DMS153 treated with DMSO at 0.1 percent for 48 hours (cell line): ENCODE data around the gene CPEB3.
"Not testable (repeated sequence)": the region's sequence is repeated elsewhere in the genome, so short reads cannot be mapped to it uniquely, and the experiment has no call there.

Experiments
- DNase-seq: peaks from one replicate; lab custom pipeline; 2025; ENCODE audit not compliant: unreplicated experiment; lab: John Stamatoyannopoulos, UW

The CPEB3 gene

GRCh38 chr10:92149261-92149660, 141.6 kb downstream of the CPEB3 start:
- no peak for DNase-seq

DNA sequence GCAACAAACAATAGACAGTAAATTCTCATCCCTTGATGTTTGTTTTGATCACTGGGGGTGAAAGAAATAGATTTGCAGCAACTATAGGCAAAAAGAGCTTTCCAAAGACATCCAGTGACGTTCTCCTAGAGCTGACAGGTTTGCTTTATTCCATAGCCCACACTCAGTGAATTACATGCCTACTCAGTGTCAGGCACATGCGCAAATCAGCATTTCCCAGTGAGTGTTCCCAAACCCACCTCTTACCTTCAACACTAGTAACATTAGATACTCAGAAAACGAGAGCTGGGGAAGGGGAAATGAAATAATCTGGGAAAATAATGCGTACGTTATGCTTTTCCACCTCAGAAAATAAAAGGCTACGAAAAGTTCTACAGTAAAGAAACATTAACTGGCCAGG, 144.1 kb downstream of the CPEB3 start:
- DNase-seq = no peak

GRCh38 chr10:92146107-92146506, 144.8 kb downstream of the CPEB3 start:
- no peak for DNase-seq

GRCh38 chr10:92142949-92143348, 147.9 kb downstream of the CPEB3 start:
- DNase-seq = no peak

DNA sequence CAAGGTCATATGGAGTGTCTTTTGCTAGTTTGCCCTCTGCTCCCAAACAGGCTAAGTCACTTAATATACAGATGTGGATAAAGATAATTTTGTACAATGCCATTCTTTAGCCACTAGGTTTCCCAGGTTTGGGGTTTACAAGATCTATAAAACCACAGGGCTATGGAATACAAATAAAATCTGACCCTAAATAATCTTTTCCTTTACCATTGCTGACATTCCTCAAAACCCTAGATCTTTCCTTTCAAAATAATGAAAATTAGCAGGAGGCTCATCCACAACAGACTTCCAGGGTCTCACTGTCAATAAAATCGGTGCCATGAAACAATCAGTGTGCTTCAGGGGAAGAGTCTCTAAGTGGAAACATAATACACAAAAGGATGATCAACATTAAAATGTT, 148.4 kb downstream of the CPEB3 start:
- DNase-seq = no peak

DNA sequence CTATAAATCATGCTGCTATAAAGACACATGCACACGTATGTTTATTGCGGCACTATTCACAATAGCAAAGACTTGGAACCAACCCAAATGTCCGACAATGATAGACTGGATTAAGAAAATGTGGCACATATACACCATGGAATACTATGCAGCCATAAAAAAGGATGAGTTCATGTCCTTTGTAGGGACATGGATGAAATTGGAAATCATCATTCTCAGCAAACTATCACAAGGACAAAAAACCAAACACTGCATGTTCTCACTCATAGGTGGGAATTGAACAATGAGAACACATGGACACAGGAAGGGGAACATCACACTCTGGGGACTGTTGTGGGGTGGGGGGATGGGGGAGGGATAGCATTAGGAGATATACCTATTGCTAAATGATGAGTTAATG, 149.7 kb downstream of the CPEB3 start:
- not testable (repeated sequence) for DNase-seq

- not testable (repeated sequence) for DNase-seq
These were observed 156.8 kb downstream of the CPEB3 start for GRCh38 chr10:92134049-92134448.

DNA sequence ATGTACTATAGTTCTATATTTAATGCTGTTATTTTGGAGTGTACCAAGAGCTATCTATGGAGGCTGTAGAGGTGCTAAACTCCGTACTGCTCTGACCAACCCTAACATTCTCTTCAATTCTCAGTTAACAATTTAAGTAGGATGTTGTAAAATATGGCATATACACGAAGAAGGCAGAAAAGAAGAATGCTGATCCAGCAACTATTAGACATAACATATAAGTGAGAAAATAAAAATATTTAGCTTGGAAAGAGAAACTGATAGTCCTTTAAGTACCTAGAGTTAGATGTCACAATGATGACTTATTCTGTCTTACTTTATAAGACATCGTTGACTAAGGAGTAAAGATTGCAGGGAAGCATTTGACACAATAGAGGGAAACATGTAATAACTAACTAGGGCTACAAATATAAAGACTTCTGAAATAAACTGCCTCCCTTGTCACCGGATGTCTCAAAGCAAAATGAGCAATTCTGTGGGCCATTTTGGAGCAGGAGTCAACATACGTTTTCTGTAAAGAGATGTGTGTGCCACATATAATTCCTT, 159.5 kb downstream of the CPEB3 start:
- DNase-seq = no peak

DNA sequence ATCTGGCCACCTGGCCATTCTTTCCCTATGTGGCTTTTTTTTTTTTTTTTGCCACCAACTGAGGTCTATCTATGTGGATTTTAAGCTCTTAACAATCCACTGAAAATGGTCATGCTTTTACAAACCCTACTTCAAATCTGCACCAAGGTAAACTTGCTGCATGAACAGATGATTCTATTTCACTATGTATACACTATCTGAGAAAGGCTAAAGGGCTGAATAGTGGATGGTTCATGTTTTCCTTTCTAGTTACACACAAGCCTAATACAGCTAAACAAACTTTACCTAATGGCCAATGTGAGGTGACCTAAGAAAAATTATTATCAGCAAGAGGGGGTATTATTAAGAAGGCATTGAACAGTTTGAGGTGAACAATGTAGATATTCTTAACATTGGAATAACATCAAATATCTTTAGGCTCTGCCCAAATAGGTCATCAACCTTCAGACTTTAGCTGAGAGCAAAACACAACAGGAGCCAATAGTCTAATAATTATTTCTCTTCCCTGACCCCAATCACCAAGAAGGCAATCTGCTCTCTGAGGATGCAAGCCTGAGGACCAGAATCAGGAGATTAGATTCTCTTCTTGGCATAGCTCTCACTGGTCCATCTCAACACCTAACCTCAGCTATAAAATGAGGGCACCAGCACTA, 160.1 kb downstream of the CPEB3 start:
- DNase-seq = no peak

- no peak for DNase-seq
These were observed 164.7 kb downstream of the CPEB3 start for GRCh38 chr10:92126100-92126650.

- DNase-seq = no peak
These were observed 165.7 kb downstream of the CPEB3 start for GRCh38 chr10:92125144-92125543.

GRCh38 chr10:92124616-92125143, 166.2 kb downstream of the CPEB3 start:
- no peak for DNase-seq

DNA sequence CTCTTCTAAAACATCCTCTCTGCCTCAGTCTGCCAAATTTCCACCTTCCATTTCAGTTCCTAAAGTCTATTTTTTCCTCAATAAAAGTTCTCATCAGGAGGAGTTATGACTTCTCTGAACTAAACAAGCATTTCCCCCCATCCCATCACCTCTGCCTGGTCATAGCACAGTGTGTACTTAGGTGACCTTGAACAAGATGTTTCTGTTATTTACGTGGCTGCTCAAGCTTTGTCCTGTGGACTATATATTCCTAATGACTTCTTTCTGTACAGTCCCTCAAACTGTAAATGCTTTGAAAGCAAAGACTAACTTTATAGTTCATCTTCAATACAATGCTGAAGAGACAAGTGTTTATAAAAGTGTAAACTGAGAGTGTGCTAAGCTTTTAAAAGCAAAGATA, 166.9 kb downstream of the CPEB3 start:
- no peak for DNase-seq

DNA sequence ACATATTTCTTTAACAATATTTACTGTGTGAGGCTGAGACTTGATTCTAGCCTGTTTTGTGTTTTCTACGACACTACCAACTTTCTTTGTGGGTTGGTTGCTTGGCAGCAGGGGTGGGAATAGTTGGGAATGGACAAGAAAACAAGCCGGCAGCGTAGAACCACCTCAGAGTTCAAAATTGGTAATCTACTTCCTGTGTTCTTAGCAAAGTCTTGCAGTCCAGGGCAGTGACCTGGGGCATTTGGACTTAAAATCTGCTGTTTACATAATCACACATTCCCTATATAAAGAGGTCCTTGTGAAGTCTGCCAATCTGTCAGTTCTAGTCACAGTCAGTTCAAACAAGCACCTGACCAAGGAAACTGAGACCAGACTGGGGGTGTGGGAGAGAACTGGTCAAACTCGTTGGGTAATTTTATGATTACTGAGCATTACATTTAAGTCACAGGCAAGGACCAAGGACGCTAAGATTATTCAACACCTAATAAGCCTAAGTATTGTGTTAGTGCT, 167.9 kb downstream of the CPEB3 start:
- DNase-seq = no peak

GRCh38 chr10:92121686-92122492, 169.0 kb downstream of the CPEB3 start:
- DNase-seq = no peak

DNA sequence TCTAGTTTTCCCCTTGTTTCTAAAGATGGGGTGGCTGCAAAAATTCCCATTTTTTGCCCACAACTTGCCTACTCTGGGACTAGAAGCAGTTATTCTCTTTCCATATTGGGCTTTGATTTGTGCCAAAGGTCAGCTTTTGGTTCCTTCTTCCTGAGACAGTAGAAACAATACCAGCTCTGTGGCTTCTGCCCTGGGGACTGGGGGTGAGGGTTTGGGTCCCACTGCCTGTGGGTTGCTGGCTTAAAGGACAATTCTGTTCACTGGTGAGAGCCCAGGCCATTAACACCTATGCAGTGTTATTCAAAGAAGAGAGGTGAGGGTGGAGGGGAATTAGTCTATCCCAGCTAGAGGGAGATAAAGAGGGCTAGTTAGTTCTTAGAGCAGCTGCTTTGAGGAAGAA, 171.5 kb downstream of the CPEB3 start:
- no peak for DNase-seq

DNA sequence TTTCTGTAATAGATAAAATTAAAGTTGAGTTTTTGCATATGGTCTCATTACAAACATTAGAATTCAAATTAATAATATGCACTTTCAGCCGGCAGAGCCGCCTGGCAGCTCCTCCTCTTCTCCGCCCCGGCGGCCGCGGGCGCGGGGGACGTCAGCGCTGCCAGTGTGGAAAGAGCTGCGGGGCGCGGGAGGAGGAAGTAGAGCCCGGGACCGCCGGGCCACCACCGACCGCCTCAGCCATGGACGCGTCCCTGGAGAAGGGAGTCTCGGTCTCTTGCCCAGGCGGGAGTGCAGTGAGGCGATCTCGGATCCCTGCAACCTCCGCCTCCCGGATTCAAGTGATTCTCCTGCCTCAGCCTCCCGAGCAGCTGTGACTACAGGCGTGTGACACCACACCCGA, 176.0 kb downstream of the CPEB3 start:
- not testable (repeated sequence) for DNase-seq

- no peak for DNase-seq
These were observed 176.8 kb downstream of the CPEB3 start for GRCh38 chr10:92113911-92114600.

DNA sequence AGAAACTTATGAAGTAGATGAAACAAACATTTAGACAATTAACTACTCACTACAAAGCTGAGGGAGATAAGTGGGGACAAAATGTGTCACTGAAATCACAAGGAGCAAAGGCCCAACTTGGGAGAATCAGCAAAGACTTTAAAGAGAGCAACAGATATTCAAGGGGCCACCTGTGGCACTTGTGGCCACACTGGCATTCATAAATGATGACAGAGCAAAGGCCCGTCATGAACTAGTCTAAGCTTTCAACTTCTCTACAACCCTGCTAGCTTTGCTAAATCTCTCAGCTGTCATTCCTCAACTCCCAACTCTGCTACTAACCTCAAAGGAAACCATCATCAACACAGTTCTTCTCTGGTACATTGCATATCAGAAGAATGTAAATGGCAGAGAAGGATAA, 178.4 kb downstream of the CPEB3 start:
- DNase-seq = no peak

DNA sequence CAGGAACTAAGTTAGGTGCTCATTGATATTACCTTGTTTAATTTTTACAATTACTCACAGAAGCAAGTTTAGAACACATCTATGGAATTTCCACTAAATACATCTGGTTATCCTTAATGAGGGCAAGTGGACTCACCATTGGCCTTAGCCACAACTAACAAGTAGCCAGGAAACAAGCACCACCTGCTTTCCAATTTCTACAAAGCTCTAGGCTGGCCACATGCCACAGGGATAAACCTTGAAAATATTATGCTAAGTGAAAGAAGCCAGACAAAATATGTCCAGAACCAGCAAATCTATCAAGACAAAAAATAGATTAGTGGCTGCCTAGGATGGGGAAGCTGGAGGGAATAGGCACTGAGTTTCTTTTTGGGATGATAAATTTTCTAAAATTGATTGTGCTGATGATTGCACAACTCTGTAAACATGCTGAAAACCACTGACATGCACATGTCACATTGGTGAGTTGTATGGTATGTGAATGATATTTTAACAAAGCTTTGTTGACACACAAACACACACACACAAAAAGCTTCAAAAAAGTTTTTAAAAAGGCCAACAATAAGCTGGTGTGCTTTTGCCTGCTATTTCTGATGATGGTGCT, 179.4 kb downstream of the CPEB3 start:
- DNase-seq = no peak
